ENCODE data around the gene ADAM11. TPM values are rescaled to one million over a fixed set of nuclear protein-coding genes. Genes with fewer than 3 reads are reported as not detected.

ADAM11 gene
- polyA plus RNA-seq, 3 donors = 1.6 to 2.0 (median 1.7) TPM

- DNase-seq (ENCODE audit: low read depth in 3 of 3, low spot score in 2 of 3) = peak in 2 of 3 donors; percentile 32 to 33
Observed at GRCh38 chr17:44828919-44829522, 70.2 kb downstream of the ADAM11 start.

DNA sequence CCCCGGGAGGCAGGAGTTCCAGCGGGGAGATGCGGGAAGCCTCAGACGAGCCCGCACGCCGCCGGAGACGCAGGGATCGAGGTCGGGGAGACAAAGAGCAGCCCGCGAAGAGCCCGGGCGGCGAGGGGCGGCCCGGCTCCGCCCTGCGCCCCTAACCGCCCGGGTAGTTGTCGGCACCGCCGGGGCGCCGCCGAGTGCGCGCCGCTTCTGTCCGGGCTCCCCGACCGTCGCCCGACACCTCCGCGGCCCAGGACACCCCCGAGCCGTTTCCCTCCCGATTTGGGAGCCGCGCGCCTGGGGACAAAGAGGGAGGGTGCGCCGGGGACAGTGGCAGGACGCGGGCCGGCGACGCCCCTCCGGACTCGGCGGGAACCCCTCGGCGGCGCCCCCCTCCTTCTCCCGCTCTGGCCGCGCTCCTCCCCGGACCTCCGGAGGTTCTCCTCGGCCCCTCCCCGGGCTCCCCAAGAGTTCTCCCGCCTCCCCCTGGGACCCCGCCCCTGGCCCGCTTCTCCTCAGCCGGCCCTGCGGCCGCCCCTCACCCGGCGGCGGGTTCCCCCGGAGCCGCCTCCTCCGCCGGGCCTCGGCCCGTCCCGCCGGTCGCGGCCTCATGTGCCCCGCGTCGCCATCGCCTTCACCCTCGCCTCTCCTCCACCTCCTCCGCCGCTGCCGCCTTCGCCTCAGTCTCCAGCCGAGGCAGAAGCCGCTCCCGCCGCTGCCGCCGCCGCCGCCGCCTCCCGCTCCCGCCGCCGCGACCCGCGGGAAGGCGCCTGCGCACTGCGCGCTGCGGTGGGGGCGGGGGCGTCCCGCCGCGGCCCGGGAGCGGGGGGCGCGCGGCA lies 71.0 kb downstream of the ADAM11 start, which contains the start of gene GJC1:
TSS of gene GJC1 (minus strand) at position 765 of the 836 bp plus-strand sequence. CDS start 24,470 bp downstream, outside the sequence.
- peak in 1 of 3 donors; percentile 43 for DNase-seq (ENCODE audit: low read depth in 3 of 3, low spot score in 2 of 3)

DNA sequence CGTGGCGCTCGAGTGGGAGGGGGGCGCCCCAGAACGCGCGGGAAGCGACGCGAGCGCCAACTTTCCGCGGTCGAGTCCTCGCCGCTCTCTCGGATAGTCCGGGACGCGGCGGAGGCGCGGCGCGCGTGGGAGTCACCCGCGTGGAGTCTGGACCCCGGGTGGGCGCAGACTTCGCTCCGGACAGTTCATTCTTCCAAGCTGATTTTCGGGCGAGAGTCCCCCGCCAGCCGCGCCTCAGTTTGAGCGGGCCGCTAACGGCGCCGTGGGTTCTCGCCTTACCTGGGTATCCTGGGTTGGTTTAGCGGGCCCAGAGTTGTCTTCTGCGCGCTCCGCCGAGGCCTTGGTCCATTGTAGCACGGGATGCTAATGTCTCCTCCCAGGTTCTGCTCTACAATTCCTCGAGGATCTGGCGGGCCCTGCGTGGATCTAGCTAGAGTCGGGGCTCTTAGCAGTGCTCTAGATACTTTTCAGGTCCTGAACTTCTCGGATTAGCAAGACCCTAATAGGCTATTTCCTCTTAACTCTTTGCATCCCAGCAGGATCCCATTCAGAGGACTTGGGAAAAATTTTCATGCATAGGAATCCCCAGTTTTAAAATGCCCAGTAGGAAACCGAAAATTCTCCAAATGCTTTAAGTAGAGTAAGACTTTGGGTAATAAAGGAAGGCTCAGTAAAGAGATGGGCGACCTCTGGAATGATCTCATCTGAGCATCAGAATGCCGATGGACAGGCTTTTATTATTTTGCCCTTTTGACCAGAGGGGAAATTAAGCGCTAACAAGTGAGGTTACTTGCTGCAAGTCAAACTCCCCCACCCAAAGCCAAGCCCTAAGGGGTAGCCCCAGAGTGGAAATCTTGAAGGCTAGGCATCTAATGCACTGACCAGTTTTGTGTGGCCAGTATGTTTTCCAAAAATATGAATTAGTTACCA lies 71.8 kb downstream of the ADAM11 start:
- no peak for DNase-seq (ENCODE audit: low read depth in 3 of 3, low spot score in 2 of 3)

- DNase-seq (ENCODE audit: low read depth in 3 of 3, low spot score in 2 of 3) = no peak
Observed at GRCh38 chr17:44831371-44831770, 72.6 kb downstream of the ADAM11 start.

Other genes with a start within 250 kb of the ADAM11 start
- 10 to 100 TPM; 23.3 to 32.7 (median 26.1) TPM for gene FZD2, start 201.5 kb upstream of the ADAM11 start, polyA plus RNA-seq (ENCODE audit: insufficient read length in 3 of 3)
- 1 to 10 TPM; 2.0 to 2.6 (median 2.1) TPM for gene MEIOC, start 102.5 kb upstream of the ADAM11 start, polyA plus RNA-seq (ENCODE audit: insufficient read length in 3 of 3)
- 10 to 100 TPM; 35.6 to 38.5 (median 37.4) TPM for gene CCDC43, start 69.2 kb upstream of the ADAM11 start, polyA plus RNA-seq (ENCODE audit: insufficient read length in 3 of 3)
- 1 to 10 TPM; 8.3 to 9.3 (median 8.9) TPM for gene DBF4B, start 50.3 kb upstream of the ADAM11 start, polyA plus RNA-seq (ENCODE audit: insufficient read length in 3 of 3)
- 10 to 100 TPM; 23.0 to 23.8 (median 23.4) TPM for gene GJC1, start 71.3 kb downstream of the ADAM11 start, polyA plus RNA-seq (ENCODE audit: insufficient read length in 3 of 3)
- 1 to 10 TPM; 1.9 to 2.0 (median 2.0) TPM for gene HIGD1B, start 88.9 kb downstream of the ADAM11 start, polyA plus RNA-seq (ENCODE audit: insufficient read length in 3 of 3)
- gene EFTUD2, start 140.5 kb downstream of the ADAM11 start, polyA plus RNA-seq (ENCODE audit: insufficient read length in 3 of 3) = 100 to 1,000 TPM; 124 to 134 (median 133) TPM
- 1 to 10 TPM in 1 of 3 donors, under 1 TPM in 2; 0.67 to 1.1 (median 0.89) TPM for gene GFAP, start 156.5 kb downstream of the ADAM11 start, polyA plus RNA-seq (ENCODE audit: insufficient read length in 3 of 3)
- gene KIF18B, start 188.8 kb downstream of the ADAM11 start, polyA plus RNA-seq (ENCODE audit: insufficient read length in 3 of 3) = 1 to 10 TPM; 9.0 to 9.7 (median 9.1) TPM
- 1 to 10 TPM; 1.3 to 2.4 (median 1.7) TPM for gene C1QL1, start 209.3 kb downstream of the ADAM11 start, polyA plus RNA-seq (ENCODE audit: insufficient read length in 3 of 3)